ENCODE measurements around the gene HIVEP3. TPM values are rescaled to one million over a fixed set of nuclear protein-coding genes. Genes with fewer than 3 reads are reported as not detected.
A peak's percentile ranks its signal among the peaks of the same experiment; 100 is the strongest.

HIVEP3 gene
- total RNA-seq, 1 donor from 2014 or later: 0.37 TPM

DNA sequence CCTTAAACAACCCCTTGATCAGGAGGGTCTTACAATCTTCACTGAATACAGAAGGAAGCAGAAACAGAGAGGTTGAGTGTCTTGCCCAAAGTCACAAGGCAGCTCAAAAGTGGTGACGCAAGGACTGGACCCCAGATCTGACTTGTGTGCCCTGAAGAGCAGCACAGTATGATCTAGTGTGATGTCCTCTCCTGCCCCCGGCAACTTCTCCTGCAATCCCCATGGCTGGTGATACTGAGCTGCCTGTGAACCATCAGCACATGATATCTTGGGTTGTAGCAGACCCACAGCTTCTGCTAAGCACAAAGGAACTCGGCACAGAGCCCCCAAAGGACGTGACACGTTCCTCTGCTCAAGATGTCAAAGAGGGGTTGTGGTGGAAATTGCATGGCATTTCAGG, 383.0 kb downstream of the HIVEP3 start:
- Histone ChIP-seq H4K20me1 (ENCODE audit: low read depth) (no peaks in the 10 kb centered on the region), H3K4me2 (no peak overlapping the region), H3K27ac (no peak overlapping the region), H3K4me3 (no peak overlapping the region), H3F3A (ENCODE audit: low read depth) (no peaks in the 10 kb centered on the region), H3K27me3 (no peaks in the 10 kb centered on the region), H3K4me1 (no peaks in the 10 kb centered on the region), H3K9ac (no peak overlapping the region), H3K79me2 (ENCODE audit: low read depth) (no peaks in the 10 kb centered on the region), H3K9me3 (ENCODE audit: low read depth) (no peaks in the 10 kb centered on the region), H3K36me3 (no peaks in the 10 kb centered on the region), H2AFZ (replicated peaks) (no peak overlapping the region)
- H3K4me1 Mint-ChIP-seq: peaks cover 26% of the 10 kb centered on the region
- DNase-seq (ENCODE audit: low spot score): no peak
- TF ChIP-seq CTCF (IDR thresholded peaks at IDR 0.05): no peak
- peaks cover 1% of the 10 kb centered on the region for H3K36me3 Mint-ChIP-seq
- peak overlapping the region; percentile 16 for H3K27ac Mint-ChIP-seq
- no peaks in the 10 kb centered on the region for H3K9me3 Mint-ChIP-seq
- peaks cover 4% of the 10 kb centered on the region for H3K27me3 Mint-ChIP-seq (ENCODE audit: insufficient read depth, low read depth)
- peak overlapping the region; percentile 12 for H3K4me3 Mint-ChIP-seq

- Histone ChIP-seq H3K4me2 (no peak overlapping the region), H3K79me2 (ENCODE audit: low read depth) (no peaks in the 10 kb centered on the region), H3K4me3 (no peak overlapping the region), H3K9ac (no peak overlapping the region), H3K27me3 (no peaks in the 10 kb centered on the region), H3K9me3 (ENCODE audit: low read depth) (no peaks in the 10 kb centered on the region), H3F3A (ENCODE audit: low read depth) (no peaks in the 10 kb centered on the region), H3K27ac (no peak overlapping the region), H3K4me1 (no peaks in the 10 kb centered on the region), H4K20me1 (ENCODE audit: low read depth) (no peaks in the 10 kb centered on the region), H3K36me3 (no peaks in the 10 kb centered on the region), H2AFZ (replicated peaks) (no peak overlapping the region)
- H3K4me1 Mint-ChIP-seq: peaks cover 23% of the 10 kb centered on the region
- H3K27me3 Mint-ChIP-seq (ENCODE audit: insufficient read depth, low read depth): peaks cover 4% of the 10 kb centered on the region
- TF ChIP-seq EZH2 (IDR thresholded peaks at IDR 0.05) (no peak), CTCF (IDR thresholded peaks at IDR 0.05) (no peak), EZH2phosphoT487 (IDR thresholded peaks at IDR 0.05) (no peak)
- H3K9me3 Mint-ChIP-seq: no peaks in the 10 kb centered on the region
- H3K36me3 Mint-ChIP-seq: peaks cover 1% of the 10 kb centered on the region
- H3K27ac Mint-ChIP-seq: no peak overlapping the region
- no peak overlapping the region for H3K4me3 Mint-ChIP-seq
- DNase-seq (ENCODE audit: low spot score): no peak
These were observed 383.4 kb downstream of the HIVEP3 start for GRCh38 chr1:41535276-41535675.

- H3K36me3 Mint-ChIP-seq: peaks cover 1% of the 10 kb centered on the region
- Histone ChIP-seq H3K36me3 (no peaks in the 10 kb centered on the region), H2AFZ (replicated peaks) (no peak overlapping the region), H3K4me2 (no peak overlapping the region), H3K79me2 (ENCODE audit: low read depth) (no peaks in the 10 kb centered on the region), H3K27ac (no peak overlapping the region), H3K27me3 (no peaks in the 10 kb centered on the region), H3K9ac (no peak overlapping the region), H3K9me3 (ENCODE audit: low read depth) (no peaks in the 10 kb centered on the region), H3K4me1 (no peaks in the 10 kb centered on the region), H4K20me1 (ENCODE audit: low read depth) (no peaks in the 10 kb centered on the region), H3F3A (ENCODE audit: low read depth) (no peaks in the 10 kb centered on the region), H3K4me3 (no peak overlapping the region)
- TF ChIP-seq EZH2phosphoT487 (IDR thresholded peaks at IDR 0.05) (no peak), CTCF (IDR thresholded peaks at IDR 0.05) (no peak), EZH2 (IDR thresholded peaks at IDR 0.05) (no peak)
- H3K27ac Mint-ChIP-seq: peak overlapping the region; percentile 42
- H3K9me3 Mint-ChIP-seq: no peaks in the 10 kb centered on the region
- no peak for DNase-seq (ENCODE audit: low spot score)
- peaks cover 22% of the 10 kb centered on the region for H3K4me1 Mint-ChIP-seq
- H3K27me3 Mint-ChIP-seq (ENCODE audit: insufficient read depth, low read depth): peaks cover 3% of the 10 kb centered on the region
- H3K4me3 Mint-ChIP-seq: no peak overlapping the region
These were observed 384.3 kb downstream of the HIVEP3 start for GRCh38 chr1:41534181-41535076.
